Stomach (tissue), 4 donors: ENCODE measurements around the gene NLGN1.

Source experiments
- EP300 ChIP-seq: sonication (generic); formaldehyde crosslinking; IDR thresholded peaks from one replicate; pipeline ENCODE4 v1.6.1; 2017; ENCODE audit warnings: antibody characterized with exemption
- POLR2A ChIP-seq, 4 donors: fragments of 450-650 bp; IDR thresholded peaks; one replicate each; pipeline ENCODE4 v1.6.1; 2016; ENCODE audit warnings: antibody characterized with exemption in 4 of 4, control low read depth in 2 of 4, mild to moderate bottlenecking in 1 of 4, moderate library complexity in 1 of 4

DNA sequence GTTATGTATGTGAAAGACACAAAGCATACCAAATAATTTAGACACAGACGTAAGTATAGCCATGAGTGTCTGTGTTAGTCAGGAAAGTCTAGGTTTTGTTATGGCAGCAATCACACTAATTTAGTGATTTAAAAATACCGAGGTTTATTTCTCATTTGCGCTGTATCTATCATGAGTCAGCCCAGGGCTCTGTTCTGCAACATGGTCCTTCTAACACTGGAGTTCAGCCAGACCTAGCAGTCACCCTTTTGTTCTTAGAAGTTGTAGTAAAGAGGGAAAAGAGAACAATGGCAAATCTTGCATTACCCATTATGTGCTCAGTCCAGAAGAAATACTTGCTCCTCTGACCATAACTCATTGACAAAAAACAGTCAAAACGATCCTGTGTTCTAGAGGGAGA, 311.5 kb downstream of the NLGN1 start:
- no peak for TF ChIP-seq POLR2A (IDR thresholded peaks at IDR 0.05)
- TF ChIP-seq EP300: no peak
